Central memory CD8-positive, alpha-beta T cell (primary cell): ENCODE measurements around the gene GLS.

ENCODE experiments used
- ATAC-seq: fragments of 150-1000 bp; cut with Tn5 transposase; replicated peaks from 2 replicates; pipeline ENCODE4 v1.10.0; 2022; ENCODE audit warnings: mild to moderate bottlenecking, moderate FRiP score, moderate number of reproducible peaks; ENCODE audit not compliant: poor library complexity, severe bottlenecking; ENCODE audit errors: extremely low read depth
- DNase-seq, 2 donors: peaks; one replicate each; pipeline ENCODE4 v3.0.0; 2021; ENCODE audit warnings: low spot score in 2 of 2
- H3K27ac Mint-ChIP-seq: one replicate; pipeline ENCODE4 v1.8.0; 2022; ENCODE audit warnings: low read depth, mild to moderate bottlenecking, moderate library complexity, mixed read lengths
- H3K27me3 Mint-ChIP-seq: one replicate; pipeline ENCODE4 v1.8.0; 2022; ENCODE audit warnings: mixed read lengths
- H3K36me3 Mint-ChIP-seq: one replicate; pipeline ENCODE4 v1.8.0; 2022; ENCODE audit warnings: mild to moderate bottlenecking, moderate library complexity, mixed read lengths; ENCODE audit not compliant: insufficient read depth
- H3K4me1 Mint-ChIP-seq: one replicate; pipeline ENCODE4 v1.8.0; 2022; ENCODE audit warnings: mixed read lengths
- H3K4me3 Mint-ChIP-seq: one replicate; pipeline ENCODE4 v1.8.0; 2022; ENCODE audit warnings: mild to moderate bottlenecking, moderate library complexity, mixed read lengths
- H3K9me3 Mint-ChIP-seq: one replicate; pipeline ENCODE4 v1.8.0; 2022; ENCODE audit warnings: mixed read lengths

The GLS gene

DNA sequence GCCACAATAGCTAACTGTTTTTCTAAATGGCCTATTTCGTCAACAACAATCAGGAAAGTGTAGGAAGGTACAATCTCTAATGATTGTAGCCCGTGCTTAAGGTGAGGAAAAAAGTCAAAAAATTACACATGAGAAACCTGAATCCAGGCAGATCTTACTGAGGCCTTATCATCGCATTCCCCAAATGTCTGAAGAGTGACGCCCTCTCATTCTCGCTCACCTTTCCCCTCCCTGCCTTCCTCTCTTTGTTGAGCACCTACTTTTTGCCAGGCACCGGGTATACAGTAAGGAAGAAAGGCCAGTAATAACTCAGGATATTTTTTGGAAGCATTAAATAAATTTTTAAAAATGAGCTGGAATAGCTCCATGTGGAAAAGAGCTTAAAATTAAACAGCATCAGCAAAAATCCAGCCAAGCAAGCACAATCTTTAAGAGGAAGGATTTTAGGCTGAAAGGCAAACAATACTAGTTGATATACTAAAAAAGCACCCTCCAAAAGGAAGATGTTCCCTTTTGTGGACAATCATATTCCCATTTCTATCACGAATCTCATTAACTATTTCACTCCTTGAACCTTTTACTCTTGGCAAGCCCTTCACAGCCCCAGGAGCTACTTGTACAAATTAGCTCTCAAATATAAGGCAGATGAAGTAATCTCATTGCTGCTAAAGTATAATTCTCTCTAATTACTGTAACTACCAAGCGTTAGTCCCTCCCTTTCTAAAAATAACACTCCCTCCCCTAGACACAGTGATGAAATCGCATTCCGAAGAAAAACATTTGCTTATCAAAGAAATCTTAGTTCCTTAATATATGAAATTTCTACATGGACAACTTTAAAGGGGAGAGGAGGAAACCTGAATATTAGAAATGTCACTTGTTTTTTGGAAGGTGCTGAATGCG is 93.4 kb downstream of the GLS start:
- Mint-ChIP-seq H3K27ac (peak overlapping the region; percentile 79), H3K36me3 (peaks cover 86% of the 10 kb centered on the region), H3K4me1 (peaks cover 7% of the 10 kb centered on the region), H3K9me3 (no peaks in the 10 kb centered on the region), H3K27me3 (no peaks in the 10 kb centered on the region), H3K4me3 (no peak overlapping the region)
- DNase-seq (no peak), ATAC-seq (no peak)

DNA sequence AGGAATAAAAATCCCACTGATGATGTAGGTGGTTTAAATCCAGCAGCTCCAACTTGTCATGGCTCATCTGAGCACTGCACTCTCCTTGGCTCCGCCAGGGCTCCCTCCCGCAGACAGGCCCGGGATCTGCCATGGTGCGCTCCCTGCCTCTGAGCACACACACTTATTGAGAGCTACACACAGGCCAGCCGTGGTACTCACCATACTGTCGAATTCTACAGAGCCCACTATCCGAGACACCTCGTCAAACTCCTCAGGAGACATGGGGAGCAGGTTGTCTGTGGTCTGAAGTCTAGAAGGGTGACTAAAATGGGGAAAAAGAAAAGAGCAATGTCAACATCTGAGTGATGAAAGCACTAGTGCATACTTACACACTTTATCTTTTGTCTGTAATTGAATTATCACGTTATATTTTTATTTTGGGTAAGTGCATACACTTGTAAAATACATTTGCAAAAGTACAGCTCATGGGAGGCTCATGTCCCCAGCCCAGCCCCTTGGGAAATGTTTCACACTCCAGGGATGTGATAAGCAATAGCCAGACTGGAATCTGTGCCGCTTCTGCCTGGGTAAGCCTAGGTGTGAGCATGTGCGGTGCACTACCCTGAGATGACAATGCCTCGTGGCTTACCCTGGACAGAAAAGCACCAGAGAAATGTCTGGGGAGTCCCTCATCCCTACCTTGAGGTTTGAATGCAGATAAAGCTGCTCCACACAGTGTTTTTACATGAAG is 94.2 kb downstream of the GLS start:
- Mint-ChIP-seq H3K27ac (peak overlapping the region; percentile 79), H3K9me3 (no peaks in the 10 kb centered on the region), H3K4me1 (peaks cover 7% of the 10 kb centered on the region), H3K4me3 (no peak overlapping the region), H3K27me3 (no peaks in the 10 kb centered on the region), H3K36me3 (peaks cover 87% of the 10 kb centered on the region)
- no peak for ATAC-seq
- no peak for DNase-seq

DNA sequence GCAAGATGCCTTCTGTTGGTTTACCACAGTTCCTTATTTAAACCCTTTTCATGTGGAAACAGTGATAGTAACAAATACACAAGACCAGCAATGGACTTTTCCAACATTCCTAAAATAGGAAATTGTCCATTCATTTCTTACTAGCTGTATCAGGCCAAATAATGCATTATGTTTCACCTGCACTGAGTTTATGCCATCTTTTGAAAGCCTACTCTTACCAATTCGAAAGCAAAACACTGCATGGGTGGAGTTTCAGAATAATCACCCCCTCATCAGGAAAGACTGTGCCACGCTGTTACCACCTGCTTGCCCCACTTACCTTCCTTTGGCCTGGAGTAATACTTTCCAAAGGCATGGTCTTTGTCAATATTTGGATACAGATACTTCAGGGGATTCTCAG is 95.9 kb downstream of the GLS start:
- ATAC-seq, result no peak
- no peak for DNase-seq
- H3K4me1 Mint-ChIP-seq, result peaks cover 7% of the 10 kb centered on the region
- H3K27ac Mint-ChIP-seq, result no peak overlapping the region
- no peaks in the 10 kb centered on the region for H3K9me3 Mint-ChIP-seq
- no peak overlapping the region for H3K4me3 Mint-ChIP-seq
- H3K36me3 Mint-ChIP-seq, result peaks cover 86% of the 10 kb centered on the region
- no peaks in the 10 kb centered on the region for H3K27me3 Mint-ChIP-seq

DNA sequence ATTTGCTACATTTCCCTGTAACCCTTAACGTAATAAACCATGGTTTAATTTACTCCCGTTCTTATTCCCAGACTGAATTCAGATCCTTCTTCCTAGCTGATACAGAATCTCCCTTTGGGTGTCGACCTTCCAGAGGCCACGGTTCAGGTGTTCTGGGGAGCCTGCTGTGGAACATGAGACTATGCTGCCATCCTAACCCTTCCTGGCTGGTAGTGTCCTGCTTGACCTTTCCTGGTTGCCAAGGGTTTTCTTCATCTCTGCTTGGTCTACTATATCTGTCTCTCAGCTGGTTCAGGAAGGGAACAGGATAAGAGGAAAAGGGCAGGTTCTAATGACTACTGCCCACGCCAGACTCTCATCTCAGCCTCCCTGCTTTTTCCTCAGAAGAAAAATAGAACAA is 96.9 kb downstream of the GLS start:
- H3K27ac Mint-ChIP-seq, result peak overlapping the region; percentile 48
- DNase-seq (no peak), ATAC-seq (no peak)
- no peak overlapping the region for H3K4me3 Mint-ChIP-seq
- peaks cover 90% of the 10 kb centered on the region for H3K36me3 Mint-ChIP-seq
- H3K4me1 Mint-ChIP-seq, result peaks cover 7% of the 10 kb centered on the region
- no peaks in the 10 kb centered on the region for H3K27me3 Mint-ChIP-seq
- H3K9me3 Mint-ChIP-seq, result no peaks in the 10 kb centered on the region

DNA sequence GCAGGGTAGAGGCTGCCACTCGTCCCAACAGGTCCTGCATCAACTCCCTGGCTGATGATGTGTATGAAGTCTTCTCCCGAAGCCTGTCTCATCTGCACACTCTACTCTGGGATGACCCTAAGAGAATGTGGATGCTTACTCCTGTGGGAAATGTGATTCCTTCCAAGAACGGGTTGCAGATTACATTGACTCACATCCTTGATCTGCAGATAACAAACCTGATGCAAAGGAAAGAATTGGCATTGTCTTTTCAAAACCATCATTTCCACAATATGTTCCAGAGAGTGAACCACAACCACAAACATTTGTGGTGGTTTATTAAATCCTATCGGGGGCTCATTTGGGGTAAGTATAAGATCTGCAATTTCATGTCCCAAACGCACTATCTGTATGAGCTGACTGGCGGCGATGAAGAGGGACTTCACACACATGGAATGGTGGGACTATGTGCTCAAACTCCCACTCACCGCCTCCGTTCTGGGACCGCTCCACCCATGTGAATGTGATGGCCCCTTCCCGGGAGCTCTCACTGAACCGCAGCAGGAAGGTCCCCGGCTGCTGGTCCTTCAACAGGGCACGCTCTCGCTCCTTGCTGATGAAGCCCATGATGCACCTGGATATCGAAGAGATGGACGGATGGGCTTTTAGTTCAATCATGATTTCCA is 97.9 kb downstream of the GLS start:
- Mint-ChIP-seq H3K27me3 (no peaks in the 10 kb centered on the region), H3K36me3 (peaks cover 89% of the 10 kb centered on the region), H3K27ac (no peak overlapping the region), H3K4me3 (no peak overlapping the region), H3K9me3 (no peaks in the 10 kb centered on the region), H3K4me1 (peaks cover 7% of the 10 kb centered on the region)
- ATAC-seq (no peak), DNase-seq (no peak)

DNA sequence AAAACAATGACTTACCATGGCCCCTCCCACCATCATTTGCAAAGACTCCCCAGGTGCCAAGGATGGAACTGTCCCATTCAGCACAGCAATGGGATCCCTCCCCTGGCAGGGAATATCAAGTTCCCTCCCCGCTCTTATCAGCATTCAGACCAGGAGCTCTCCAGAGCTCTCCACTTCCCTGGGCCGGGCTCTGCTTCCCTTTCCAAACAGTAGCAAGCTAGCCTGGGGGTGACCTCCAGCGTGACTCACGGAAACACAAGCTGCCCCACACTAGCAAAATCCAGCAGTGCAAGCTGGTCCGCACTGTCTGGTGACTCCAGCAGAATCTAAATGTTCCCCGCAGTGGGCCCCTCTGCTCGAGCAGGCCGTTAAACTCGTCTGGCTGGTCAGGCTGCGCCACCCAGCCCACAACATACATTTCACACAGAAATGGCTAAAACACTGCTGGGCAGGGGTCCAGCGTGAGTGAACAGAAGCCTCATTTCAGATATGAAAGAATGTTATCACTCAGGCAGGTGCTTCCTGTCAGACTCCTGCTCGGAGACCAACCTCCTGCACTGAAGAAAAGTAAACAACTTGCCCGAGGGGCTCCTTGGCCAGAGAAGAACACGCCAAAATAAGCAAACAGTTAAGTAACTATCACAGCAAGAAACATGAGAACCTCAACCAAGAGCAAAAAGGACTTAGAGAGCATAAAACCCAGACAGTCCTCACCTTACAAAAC is 99.4 kb downstream of the GLS start:
- H3K4me3 Mint-ChIP-seq, result no peak overlapping the region
- no peaks in the 10 kb centered on the region for H3K27me3 Mint-ChIP-seq
- no peaks in the 10 kb centered on the region for H3K9me3 Mint-ChIP-seq
- H3K27ac Mint-ChIP-seq, result peak overlapping the region; percentile 44
- ATAC-seq (no peak), DNase-seq (no peak)
- H3K36me3 Mint-ChIP-seq, result peaks cover 88% of the 10 kb centered on the region
- peaks cover 7% of the 10 kb centered on the region for H3K4me1 Mint-ChIP-seq

DNA sequence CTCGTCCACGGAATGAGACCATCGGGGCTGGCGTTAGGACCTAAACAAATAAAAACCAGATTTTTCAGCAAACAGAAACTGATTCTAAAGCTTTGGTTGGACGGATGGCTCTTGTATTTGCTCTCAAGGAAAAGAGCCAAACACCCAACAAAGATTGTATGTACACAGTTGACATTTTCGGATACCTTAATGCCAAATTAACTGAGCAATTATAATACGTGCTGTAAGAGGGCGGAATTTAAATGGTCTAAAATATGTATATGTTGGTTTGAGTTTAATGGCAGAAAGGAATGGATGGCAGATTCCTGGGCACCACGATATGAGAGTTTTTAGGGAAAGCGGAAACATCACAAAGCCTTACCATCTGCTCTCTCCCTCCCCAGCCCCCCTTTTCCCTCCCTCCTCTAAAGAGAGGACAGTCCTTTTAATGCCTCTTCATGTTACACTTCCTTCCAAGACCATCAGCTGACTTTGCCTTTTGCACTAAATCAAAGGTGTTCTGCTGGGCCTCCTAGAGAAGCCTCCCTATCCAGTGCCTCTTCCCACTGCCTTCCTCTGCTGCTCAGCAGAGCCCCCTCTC is 100.1 kb downstream of the GLS start:
- peaks cover 7% of the 10 kb centered on the region for H3K4me1 Mint-ChIP-seq
- no peak for DNase-seq

DNA sequence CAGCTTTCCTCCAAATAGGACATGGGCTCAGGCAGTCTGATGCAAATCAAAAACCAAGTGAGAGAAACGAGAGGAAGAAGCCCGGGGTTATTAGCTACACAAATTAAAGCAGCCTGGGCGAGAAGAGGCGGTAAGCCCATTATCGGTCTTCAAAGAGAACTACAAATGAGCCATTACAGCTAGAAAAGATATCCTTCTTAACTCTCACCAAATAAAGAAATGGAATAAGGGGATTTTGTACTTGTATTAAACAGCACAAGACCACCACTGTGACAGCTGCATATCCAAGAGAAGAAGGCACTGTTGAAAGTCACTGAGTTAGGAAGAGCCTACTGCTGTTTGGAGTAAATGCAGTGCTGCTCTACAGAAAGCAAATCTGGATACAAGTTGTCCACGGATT is 100.7 kb downstream of the GLS start:
- ATAC-seq (no peak), DNase-seq (no peak)
- Mint-ChIP-seq H3K27ac (peak overlapping the region; percentile 0), H3K4me1 (peaks cover 7% of the 10 kb centered on the region), H3K9me3 (no peaks in the 10 kb centered on the region), H3K27me3 (no peaks in the 10 kb centered on the region), H3K4me3 (no peak overlapping the region), H3K36me3 (peaks cover 85% of the 10 kb centered on the region)

More for the DNA sequence above, 100.1 kb downstream of the GLS start:
- Mint-ChIP-seq H3K36me3 (peaks cover 85% of the 10 kb centered on the region), H3K9me3 (no peaks in the 10 kb centered on the region), H3K4me3 (no peak overlapping the region), H3K27ac (peak overlapping the region; percentile 0), H3K27me3 (no peaks in the 10 kb centered on the region)
- ATAC-seq, result no peak

DNA sequence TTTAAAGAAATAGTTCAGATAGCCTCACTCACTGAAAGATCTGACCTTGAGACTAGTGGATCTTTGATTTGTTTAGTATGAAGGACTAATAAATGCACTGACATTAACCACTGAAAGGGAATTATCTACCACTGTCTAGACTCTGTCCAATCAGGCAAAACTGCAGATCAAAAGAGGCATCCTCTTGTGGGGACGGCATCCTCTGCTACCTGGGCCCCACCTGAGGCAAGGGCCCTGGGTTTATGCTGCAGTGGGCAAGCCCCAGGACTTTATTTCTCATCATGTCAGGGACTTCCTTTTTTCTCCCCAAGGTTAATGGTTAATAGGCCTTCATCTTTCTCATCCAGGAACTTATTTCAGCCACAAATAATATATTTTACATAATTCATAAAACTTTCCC is 101.1 kb downstream of the GLS start:
- peaks cover 7% of the 10 kb centered on the region for H3K4me1 Mint-ChIP-seq
- no peaks in the 10 kb centered on the region for H3K27me3 Mint-ChIP-seq
- no peaks in the 10 kb centered on the region for H3K9me3 Mint-ChIP-seq
- no peak overlapping the region for H3K4me3 Mint-ChIP-seq
- ATAC-seq (no peak), DNase-seq (no peak)
- peaks cover 84% of the 10 kb centered on the region for H3K36me3 Mint-ChIP-seq
- no peak overlapping the region for H3K27ac Mint-ChIP-seq

DNA sequence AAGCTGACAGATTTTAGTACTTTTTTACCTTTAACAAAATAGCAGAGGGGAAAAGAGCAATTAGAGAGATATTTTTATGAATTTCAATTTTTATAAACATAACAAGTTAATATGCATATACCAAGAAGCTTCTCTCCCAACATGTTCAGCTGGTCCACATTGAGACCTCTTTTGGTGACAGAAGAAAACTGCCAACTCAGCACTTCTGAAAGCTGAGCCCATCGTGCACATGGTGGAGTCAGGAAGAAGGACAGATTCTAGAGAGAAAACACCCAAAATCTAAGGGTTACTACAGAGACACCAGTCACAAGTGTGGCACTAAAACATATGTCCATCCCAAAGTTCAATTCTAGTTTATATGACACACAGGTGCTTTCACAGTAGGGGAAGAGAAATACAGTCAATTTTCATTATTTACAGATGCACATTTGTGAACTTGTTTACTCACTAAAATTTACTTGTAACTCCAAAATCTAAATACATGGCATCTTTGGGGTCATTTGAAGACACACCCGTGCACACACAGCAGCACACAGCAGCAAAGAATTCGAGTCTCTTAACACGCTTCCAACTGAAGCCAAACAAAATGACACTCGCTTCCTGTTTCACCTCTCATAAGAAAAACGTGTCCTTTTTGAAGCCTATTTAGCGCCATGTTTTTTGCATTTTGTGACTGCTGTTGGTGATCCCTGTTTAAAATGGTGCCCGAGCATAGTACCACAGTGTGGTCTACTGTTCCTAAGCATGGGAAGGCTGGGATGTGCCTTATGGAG is 101.8 kb downstream of the GLS start:
- no peak overlapping the region for H3K4me3 Mint-ChIP-seq
- no peak for ATAC-seq
- no peak overlapping the region for H3K27ac Mint-ChIP-seq
- no peaks in the 10 kb centered on the region for H3K27me3 Mint-ChIP-seq
- peaks cover 86% of the 10 kb centered on the region for H3K36me3 Mint-ChIP-seq
- peaks cover 6% of the 10 kb centered on the region for H3K4me1 Mint-ChIP-seq
- H3K9me3 Mint-ChIP-seq, result no peaks in the 10 kb centered on the region
- DNase-seq, result no peak

DNA sequence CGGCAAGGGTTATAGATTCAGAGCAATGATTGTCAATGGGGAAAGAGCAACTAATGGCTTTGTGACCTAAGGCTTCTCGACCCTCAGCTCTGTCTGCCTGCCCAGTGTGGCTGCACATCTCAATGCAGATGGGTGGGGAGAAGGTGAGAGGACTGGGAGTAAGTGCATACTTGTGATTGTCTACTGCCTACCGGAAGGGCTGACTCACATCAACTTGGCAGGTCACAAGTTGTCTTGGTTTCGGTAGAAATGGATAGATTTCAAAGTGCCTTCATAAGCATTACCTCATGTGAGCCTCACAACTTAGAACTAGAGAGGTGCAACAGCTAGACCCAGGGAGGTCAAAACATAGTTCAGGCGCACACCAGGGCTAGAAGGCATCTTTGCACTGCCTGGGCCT is 104.0 kb downstream of the GLS start:
- peaks cover 79% of the 10 kb centered on the region for H3K36me3 Mint-ChIP-seq
- H3K9me3 Mint-ChIP-seq, result no peaks in the 10 kb centered on the region
- no peak overlapping the region for H3K4me3 Mint-ChIP-seq
- no peaks in the 10 kb centered on the region for H3K4me1 Mint-ChIP-seq
- DNase-seq, result no peak
- H3K27me3 Mint-ChIP-seq, result no peaks in the 10 kb centered on the region
- ATAC-seq, result peak; percentile 14
- no peak overlapping the region for H3K27ac Mint-ChIP-seq
